Measurements from ENCODE around the gene SFMBT1. TPM values are rescaled to one million over a fixed set of nuclear protein-coding genes. Genes with fewer than 3 reads are reported as not detected.
"Not testable (repeated sequence)": the region's sequence is repeated elsewhere in the genome, so short reads cannot be mapped to it uniquely, and the experiment has no call there.

Gene SFMBT1
- polyA plus RNA-seq, 1 of the 3 experiments (the other 2 are of a cell fraction) = 0.72 TPM

DNA sequence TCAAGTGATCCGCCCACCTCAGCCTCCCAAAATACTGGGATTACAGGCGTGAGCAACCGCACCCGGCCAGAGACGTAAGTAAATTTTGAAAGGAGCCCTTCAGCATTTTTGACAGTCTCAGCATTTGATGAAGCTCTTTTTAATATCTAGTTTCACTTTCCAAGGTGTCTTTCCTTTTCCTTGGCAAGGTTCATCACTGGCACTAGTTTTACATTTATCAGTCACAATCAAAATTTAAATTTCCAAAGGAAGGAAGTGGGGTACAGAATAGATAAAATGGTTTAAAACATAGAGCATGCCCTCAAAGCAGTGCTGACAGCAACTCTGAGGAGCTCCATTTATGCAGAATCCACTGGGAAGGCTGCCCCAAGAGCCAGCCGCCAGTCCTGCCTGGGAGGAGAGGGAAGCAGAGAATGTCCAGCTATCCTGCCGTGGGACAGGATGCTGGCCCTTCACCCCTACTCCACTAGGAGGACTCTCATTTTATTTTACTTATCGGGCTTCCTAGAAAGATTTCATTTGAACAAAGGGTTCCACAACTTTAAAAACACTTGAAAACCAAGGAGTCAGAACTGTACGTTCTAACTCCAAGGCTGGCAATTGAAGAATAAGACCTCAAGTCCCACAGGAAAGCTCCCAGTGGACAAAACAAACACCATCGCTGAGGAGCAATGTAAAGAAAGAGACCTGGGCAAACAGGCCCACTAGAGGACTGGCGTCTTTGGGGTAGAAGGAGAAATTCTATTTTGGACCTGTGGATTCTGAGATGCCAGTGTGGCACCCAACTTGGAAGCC is 9.9 kb downstream of the SFMBT1 start:
- H3K79me2 ChIP-seq (ENCODE audit: insufficient read depth) = no peaks in the 10 kb centered on the region
- no peaks in the 10 kb centered on the region for H4K20me1 ChIP-seq (ENCODE audit: insufficient read depth)
- H3K4me1 ChIP-seq (ENCODE audit: control insufficient read depth in 1 of 2, insufficient read depth in 2 of 2, low read depth in 1 of 2, low read length in 1 of 2) = no peaks in the 10 kb centered on the region
- H3K4me3 ChIP-seq (ENCODE audit: low read depth in 2 of 2, low read length in 1 of 2) = no peak overlapping the region
- WGBS (ENCODE audit: low lambda C conversion rate) = 92% methylated on average over 10 of the region's 11 CpGs
- no peaks in the 10 kb centered on the region for H3K36me3 ChIP-seq (replicated peaks in 1 of 2; ENCODE audit: control insufficient read depth in 1 of 2, insufficient read depth in 2 of 2, low read length in 1 of 2)
- no peak overlapping the region for H3K4me2 ChIP-seq
- H3F3A ChIP-seq (replicated peaks; ENCODE audit: insufficient read depth) = no peaks in the 10 kb centered on the region
- H3K9ac ChIP-seq = no peak overlapping the region
- no peaks in the 10 kb centered on the region for H3K9me3 ChIP-seq
- H3K27me3 ChIP-seq (ENCODE audit: insufficient read depth) = no peaks in the 10 kb centered on the region
- no peaks in the 10 kb centered on the region for H3K9me2 ChIP-seq
- no peak overlapping the region for H3K27ac ChIP-seq (ENCODE audit: low read depth in 2 of 2, low read length in 1 of 2)
- ChIA-PET CTCF (interaction anchor here (0.7 kb wide), 1 partner anchor 10 kb away, joined by 5 read pairs; the partner anchor contains the start of gene SFMBT1), POLR2A (no interaction called here)
- no peak for DNase-seq
- TF ChIP-seq MEF2A (IDR thresholded peaks at IDR 0.05; ENCODE audit: borderline replicate concordance, low read depth) (no peak), GATA2 (CRISPR knock-in tag; IDR thresholded peaks at IDR 0.05) (no peak)
- TF ChIP-seq, protein P1, sequence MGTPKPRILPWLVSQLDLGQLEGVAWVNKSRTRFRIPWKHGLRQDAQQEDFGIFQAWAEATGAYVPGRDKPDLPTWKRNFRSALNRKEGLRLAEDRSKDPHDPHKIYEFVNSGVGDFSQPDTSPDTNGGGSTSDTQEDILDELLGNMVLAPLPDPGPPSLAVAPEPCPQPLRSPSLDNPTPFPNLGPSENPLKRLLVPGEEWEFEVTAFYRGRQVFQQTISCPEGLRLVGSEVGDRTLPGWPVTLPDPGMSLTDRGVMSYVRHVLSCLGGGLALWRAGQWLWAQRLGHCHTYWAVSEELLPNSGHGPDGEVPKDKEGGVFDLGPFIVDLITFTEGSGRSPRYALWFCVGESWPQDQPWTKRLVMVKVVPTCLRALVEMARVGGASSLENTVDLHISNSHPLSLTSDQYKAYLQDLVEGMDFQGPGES (IDR thresholded peaks at IDR 0.05; ENCODE audit: low read depth, low read length) = no peak
- H2AFZ ChIP-seq (ENCODE audit: low read depth) = no peak overlapping the region

DNA sequence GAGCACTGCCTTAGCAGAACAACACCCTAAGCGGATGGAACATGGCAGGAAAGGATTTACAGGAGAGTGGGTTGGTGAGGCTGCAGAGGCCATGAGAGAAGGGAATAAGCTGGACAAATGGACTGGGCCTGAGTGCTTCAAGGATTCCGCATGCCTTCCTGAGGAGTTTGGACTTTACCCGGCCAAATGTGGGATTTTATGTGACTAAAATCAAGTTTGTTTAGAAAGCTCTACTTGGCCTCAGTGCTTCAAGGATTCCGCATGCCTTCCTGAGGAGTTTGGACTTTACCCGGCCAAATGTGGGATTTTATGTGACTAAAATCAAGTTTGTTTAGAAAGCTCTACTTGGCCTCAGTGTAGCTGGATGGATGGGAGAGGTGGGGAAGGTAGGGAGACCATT is 10.9 kb downstream of the SFMBT1 start:
- H3K9me3 ChIP-seq; H3K4me1 ChIP-seq (ENCODE audit: control insufficient read depth in 1 of 2, insufficient read depth in 2 of 2, low read depth in 1 of 2, low read length in 1 of 2); POLR2A ChIA-PET; H3K4me2 ChIP-seq; H3K4me3 ChIP-seq (ENCODE audit: low read depth in 2 of 2, low read length in 1 of 2); H2AFZ ChIP-seq (ENCODE audit: low read depth); H3K36me3 ChIP-seq (replicated peaks in 1 of 2; ENCODE audit: control insufficient read depth in 1 of 2, insufficient read depth in 2 of 2, low read length in 1 of 2); H3F3A ChIP-seq (replicated peaks; ENCODE audit: insufficient read depth); H3K9me2 ChIP-seq; H3K27me3 ChIP-seq (ENCODE audit: insufficient read depth); H3K9ac ChIP-seq; H3K27ac ChIP-seq (ENCODE audit: low read depth in 2 of 2, low read length in 1 of 2); H4K20me1 ChIP-seq (ENCODE audit: insufficient read depth); DNase-seq; H3K79me2 ChIP-seq (ENCODE audit: insufficient read depth): not testable (repeated sequence)
- 76% methylated on average over 4 of the region's 5 CpGs for WGBS (ENCODE audit: low lambda C conversion rate)
- CTCF ChIA-PET = interaction anchor here (1.2 to 1.5 kb wide), 2 partner anchors 10 to 184 kb away, joined by 3 read pairs; no protein-coding TSS in a partner anchor

DNA sequence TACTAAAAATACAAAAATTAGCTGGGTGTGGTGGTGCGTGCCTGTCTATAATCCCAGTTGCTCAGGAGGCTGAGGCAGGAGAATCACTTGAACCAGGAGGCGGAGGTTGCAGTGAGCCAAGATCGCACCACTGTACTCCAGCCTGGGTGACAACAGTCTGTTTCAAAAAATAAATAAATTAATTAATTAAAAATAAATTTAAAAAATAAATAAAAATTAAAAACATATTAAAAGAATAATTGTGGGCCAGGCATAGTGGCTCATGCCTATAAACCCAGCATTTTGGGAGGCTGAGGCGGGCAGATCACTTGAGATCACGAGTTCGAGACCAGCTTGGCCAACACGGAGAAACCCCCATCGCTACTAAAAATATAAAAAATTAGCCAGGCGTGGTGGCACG is 11.5 kb downstream of the SFMBT1 start:
- H2AFZ ChIP-seq (ENCODE audit: low read depth); H3K4me2 ChIP-seq; H3K79me2 ChIP-seq (ENCODE audit: insufficient read depth); H4K20me1 ChIP-seq (ENCODE audit: insufficient read depth); H3K36me3 ChIP-seq (replicated peaks in 1 of 2; ENCODE audit: control insufficient read depth in 1 of 2, insufficient read depth in 2 of 2, low read length in 1 of 2); POLR2A ChIA-PET; H3F3A ChIP-seq (replicated peaks; ENCODE audit: insufficient read depth); H3K9me2 ChIP-seq; H3K4me3 ChIP-seq (ENCODE audit: low read depth in 2 of 2, low read length in 1 of 2); H3K27ac ChIP-seq (ENCODE audit: low read depth in 2 of 2, low read length in 1 of 2); DNase-seq; H3K9ac ChIP-seq; H3K9me3 ChIP-seq; H3K27me3 ChIP-seq (ENCODE audit: insufficient read depth); H3K4me1 ChIP-seq (ENCODE audit: control insufficient read depth in 1 of 2, insufficient read depth in 2 of 2, low read depth in 1 of 2, low read length in 1 of 2): not testable (repeated sequence)
- CTCF ChIA-PET = interaction anchor here (1.2 to 1.9 kb wide), 3 partner anchors 9 to 183 kb away, joined by 3 to 6 read pairs (median 3); no protein-coding TSS in a partner anchor
- 97% methylated on average over 10 of the region's 10 CpGs for WGBS (ENCODE audit: low lambda C conversion rate)
